Mucosa of stomach (tissue), 1 donor: ENCODE results near the gene SERPINA4.

Experiments
- H3K27me3 ChIP-seq: one replicate; pipeline ENCODE4 v1.7.0; 2013; ENCODE audit warnings: mild to moderate bottlenecking, low read length; ENCODE audit not compliant: control insufficient read depth, insufficient read depth
- H3K36me3 ChIP-seq: one replicate; pipeline ENCODE4 v1.7.0; 2013; ENCODE audit warnings: low read length; ENCODE audit not compliant: control insufficient read depth, insufficient read depth
- H3K4me1 ChIP-seq: one replicate; pipeline ENCODE4 v1.7.0; 2013; ENCODE audit warnings: mild to moderate bottlenecking, low read length; ENCODE audit not compliant: control insufficient read depth, insufficient read depth
- H3K4me3 ChIP-seq: one replicate; pipeline ENCODE4 v1.7.0; 2013; ENCODE audit warnings: low read length
- H3K9ac ChIP-seq: one replicate; pipeline ENCODE4 v1.7.0; 2013; ENCODE audit warnings: mild to moderate bottlenecking, low read length, moderate library complexity
- H3K9me3 ChIP-seq: one replicate; pipeline ENCODE4 v1.7.0; 2013; ENCODE audit warnings: mild to moderate bottlenecking, low read length, moderate library complexity; ENCODE audit not compliant: control insufficient read depth
- donor health status: Pancreatic carcinoma.

The SERPINA4 gene

GRCh38 chr14:94532447-94532846 lies 28.8 kb upstream of the SERPINA4 start:
- Histone ChIP-seq H3K9ac (no peak overlapping the region), H3K27me3 (peaks cover 4% of the 10 kb centered on the region), H3K4me1 (no peaks in the 10 kb centered on the region), H3K36me3 (no peaks in the 10 kb centered on the region), H3K9me3 (no peaks in the 10 kb centered on the region), H3K4me3 (no peak overlapping the region)

GRCh38 chr14:94535506-94535905 lies 25.7 kb upstream of the SERPINA4 start:
- no peaks in the 10 kb centered on the region for H3K4me1 ChIP-seq
- no peak overlapping the region for H3K4me3 ChIP-seq
- no peak overlapping the region for H3K9ac ChIP-seq
- no peaks in the 10 kb centered on the region for H3K36me3 ChIP-seq
- peaks cover 4% of the 10 kb centered on the region for H3K27me3 ChIP-seq
- no peaks in the 10 kb centered on the region for H3K9me3 ChIP-seq

GRCh38 chr14:94536836-94537235 lies 24.4 kb upstream of the SERPINA4 start:
- no peak overlapping the region for H3K9ac ChIP-seq
- H3K4me3 ChIP-seq, result no peak overlapping the region
- H3K27me3 ChIP-seq, result peaks cover 4% of the 10 kb centered on the region
- H3K36me3 ChIP-seq, result no peaks in the 10 kb centered on the region
- H3K4me1 ChIP-seq, result no peaks in the 10 kb centered on the region
- no peaks in the 10 kb centered on the region for H3K9me3 ChIP-seq

- Histone ChIP-seq H3K27me3 (peaks cover 4% of the 10 kb centered on the region), H3K4me1 (no peaks in the 10 kb centered on the region), H3K9ac (no peak overlapping the region), H3K9me3 (no peaks in the 10 kb centered on the region), H3K4me3 (no peak overlapping the region), H3K36me3 (no peaks in the 10 kb centered on the region)
Measured at GRCh38 chr14:94538070-94538740, 23.0 kb upstream of the SERPINA4 start.

GRCh38 chr14:94539181-94539580 lies 22.1 kb upstream of the SERPINA4 start:
- no peak overlapping the region for H3K9ac ChIP-seq
- H3K4me1 ChIP-seq, result no peaks in the 10 kb centered on the region
- no peak overlapping the region for H3K4me3 ChIP-seq
- peaks cover 4% of the 10 kb centered on the region for H3K27me3 ChIP-seq
- no peaks in the 10 kb centered on the region for H3K9me3 ChIP-seq
- no peaks in the 10 kb centered on the region for H3K36me3 ChIP-seq

GRCh38 chr14:94540031-94540794 lies 21.0 kb upstream of the SERPINA4 start:
- H3K4me1 ChIP-seq, result no peaks in the 10 kb centered on the region
- no peaks in the 10 kb centered on the region for H3K27me3 ChIP-seq
- no peak overlapping the region for H3K4me3 ChIP-seq
- H3K9ac ChIP-seq, result no peak overlapping the region
- no peaks in the 10 kb centered on the region for H3K36me3 ChIP-seq
- no peaks in the 10 kb centered on the region for H3K9me3 ChIP-seq

GRCh38 chr14:94541234-94541975 lies 19.8 kb upstream of the SERPINA4 start:
- no peak overlapping the region for H3K4me3 ChIP-seq
- no peaks in the 10 kb centered on the region for H3K36me3 ChIP-seq
- H3K9me3 ChIP-seq, result no peaks in the 10 kb centered on the region
- H3K4me1 ChIP-seq, result no peaks in the 10 kb centered on the region
- H3K27me3 ChIP-seq, result no peaks in the 10 kb centered on the region
- no peak overlapping the region for H3K9ac ChIP-seq

GRCh38 chr14:94542111-94542810 lies 19.0 kb upstream of the SERPINA4 start:
- Histone ChIP-seq H3K27me3 (no peaks in the 10 kb centered on the region), H3K9me3 (no peaks in the 10 kb centered on the region), H3K36me3 (no peaks in the 10 kb centered on the region), H3K4me1 (no peaks in the 10 kb centered on the region), H3K4me3 (no peak overlapping the region), H3K9ac (no peak overlapping the region)

GRCh38 chr14:94542811-94543440 lies 18.3 kb upstream of the SERPINA4 start:
- Histone ChIP-seq H3K9ac (no peak overlapping the region), H3K27me3 (no peaks in the 10 kb centered on the region), H3K36me3 (no peaks in the 10 kb centered on the region), H3K4me3 (no peak overlapping the region), H3K4me1 (no peaks in the 10 kb centered on the region), H3K9me3 (no peaks in the 10 kb centered on the region)

- no peaks in the 10 kb centered on the region for H3K9me3 ChIP-seq
- H3K27me3 ChIP-seq, result no peaks in the 10 kb centered on the region
- H3K36me3 ChIP-seq, result no peaks in the 10 kb centered on the region
- no peak overlapping the region for H3K9ac ChIP-seq
- H3K4me1 ChIP-seq, result no peaks in the 10 kb centered on the region
- no peak overlapping the region for H3K4me3 ChIP-seq
Measured at GRCh38 chr14:94543449-94544124, 17.7 kb upstream of the SERPINA4 start.

GRCh38 chr14:94544726-94545125 lies 16.5 kb upstream of the SERPINA4 start:
- H3K4me3 ChIP-seq, result no peak overlapping the region
- H3K27me3 ChIP-seq, result no peaks in the 10 kb centered on the region
- H3K9me3 ChIP-seq, result no peaks in the 10 kb centered on the region
- no peak overlapping the region for H3K9ac ChIP-seq
- no peaks in the 10 kb centered on the region for H3K4me1 ChIP-seq
- no peaks in the 10 kb centered on the region for H3K36me3 ChIP-seq
